Liver (tissue), 9 donors: Measurements from ENCODE around the gene VSTM2L. TPM values are rescaled to one million over a fixed set of nuclear protein-coding genes. Genes with fewer than 3 reads are reported as not detected.

Experiments
- DNase-seq: peaks from one replicate; pipeline ENCODE4 v3.0.0-alpha.2; 2017; ENCODE audit warnings: low spot score
- H3K27ac ChIP-seq, 2 donors: one replicate each; pipeline ENCODE4 v1.7.0; 2013; ENCODE audit warnings: inconsistent platforms in 2 of 2, low read length in 2 of 2, control low read depth in 1 of 2, low read depth in 1 of 2, mild to moderate bottlenecking in 1 of 2
- H3K27me3 ChIP-seq, 4 donors: one replicate each; pipeline versions ENCODE4 v1.6.1 to v1.7.0; 2013; ENCODE audit warnings: low read length in 3 of 4, inconsistent platforms in 1 of 4, mild to moderate bottlenecking in 1 of 4, moderate library complexity in 1 of 4; ENCODE audit not compliant: control insufficient read depth in 4 of 4, insufficient read depth in 4 of 4
- H3K36me3 ChIP-seq, 4 donors: one replicate each; pipeline versions ENCODE4 v1.6.1 to v1.7.0; 2013; ENCODE audit warnings: low read length in 3 of 4, mild to moderate bottlenecking in 3 of 4, low read depth in 1 of 4, moderate library complexity in 1 of 4; ENCODE audit not compliant: control insufficient read depth in 4 of 4, insufficient read depth in 3 of 4
- H3K4me1 ChIP-seq, 4 donors: one replicate each; pipeline versions ENCODE4 v1.6.1 to v1.7.0; 2013; ENCODE audit warnings: low read length in 3 of 4, mild to moderate bottlenecking in 3 of 4, moderate library complexity in 1 of 4; ENCODE audit not compliant: control insufficient read depth in 4 of 4, insufficient read depth in 4 of 4
- H3K4me3 ChIP-seq, 3 donors: one replicate each; pipeline versions ENCODE4 v1.6.1 to v1.7.0; 2013; ENCODE audit warnings: low read length in 3 of 3, control low read depth in 1 of 3, low read depth in 1 of 3, mild to moderate bottlenecking in 1 of 3
- H3K9ac ChIP-seq, 2 donors: one replicate each; pipeline ENCODE4 v1.7.0; 2013; ENCODE audit warnings: low read length in 2 of 2, mild to moderate bottlenecking in 2 of 2, moderate library complexity in 2 of 2, control low read depth in 1 of 2, low read depth in 1 of 2
- H3K9me3 ChIP-seq, 4 donors: one replicate each; pipeline versions ENCODE4 v1.6.1 to v1.7.0; 2013; ENCODE audit warnings: low read length in 3 of 4; ENCODE audit not compliant: control insufficient read depth in 4 of 4
- EGR1 ChIP-seq, 2 donors: IDR thresholded peaks; 2 replicates each; pipeline ENCODE4 v1.6.1; 2016 to 2018; ENCODE audit warnings: antibody characterized with exemption in 2 of 2, low read depth in 2 of 2
- FOXA1 ChIP-seq: IDR thresholded peaks from 2 replicates; pipeline ENCODE4 v1.6.1; 2016; ENCODE audit warnings: antibody characterized with exemption
- FOXA2 ChIP-seq: IDR thresholded peaks from 2 replicates; pipeline ENCODE4 v1.6.1; 2016; ENCODE audit warnings: antibody characterized with exemption
- GABPA ChIP-seq, 2 donors: IDR thresholded peaks in 1 of 2; conservative IDR thresholded peaks in 1 of 2; 2 replicates each; pipeline ENCODE4 v1.6.1; 2016; ENCODE audit warnings: antibody characterized with exemption in 2 of 2, mild to moderate bottlenecking in 1 of 2, moderate library complexity in 1 of 2
- HNF4A ChIP-seq, 2 donors: conservative IDR thresholded peaks; 2 replicates each; pipeline ENCODE4 v1.6.1; 2016; ENCODE audit warnings: antibody characterized with exemption in 2 of 2, mild to moderate bottlenecking in 2 of 2
- HNF4G ChIP-seq: IDR thresholded peaks from 2 replicates; pipeline ENCODE4 v1.6.1; 2016; ENCODE audit warnings: antibody characterized with exemption
- JUND ChIP-seq, 2 donors: IDR thresholded peaks; 2 replicates each; pipeline ENCODE4 v1.6.1; 2016; ENCODE audit warnings: antibody characterized with exemption in 2 of 2
- NR2F2 ChIP-seq: IDR thresholded peaks from 2 replicates; pipeline ENCODE4 v1.6.1; 2016; ENCODE audit warnings: antibody characterized with exemption
- RAD21 ChIP-seq, 2 donors: IDR thresholded peaks; 2 replicates each; pipeline ENCODE4 v1.6.1; 2016; ENCODE audit warnings: antibody characterized with exemption in 2 of 2, mild to moderate bottlenecking in 2 of 2
- RXRA ChIP-seq, 2 donors: IDR thresholded peaks; 2 replicates each; pipeline ENCODE4 v1.6.1; 2017 to 2018; ENCODE audit warnings: antibody characterized with exemption in 2 of 2, mild to moderate bottlenecking in 1 of 2
- SP1 ChIP-seq: IDR thresholded peaks from 2 replicates; pipeline ENCODE4 v1.6.1; 2018; ENCODE audit warnings: antibody characterized with exemption, mild to moderate bottlenecking
- TAF1 ChIP-seq: conservative IDR thresholded peaks from 2 replicates; pipeline ENCODE4 v1.6.1; 2016; ENCODE audit warnings: antibody characterized with exemption, mild to moderate bottlenecking
- YY1 ChIP-seq: IDR thresholded peaks from 2 replicates; pipeline ENCODE4 v1.6.1; 2016; ENCODE audit warnings: antibody characterized with exemption, mild to moderate bottlenecking
- WGBS: extraction: QIAGEN DNeasy Blood & Tissue Kit; methylation state at CpG from one replicate; pipeline ENCODE4 v1.1.7; 2013; 5-methylcytosine and 5-hydroxymethylcytosine counted together
- polyA plus RNA-seq, 2 donors: library from polyadenylated mRNA; stranded (reverse) in 1 of 2; unstranded in 1 of 2; fragments of 200-250 nt in 1 of 2; fragments of >200 nt in 1 of 2; fragmentation: Nextera tagmentation in 1 of 2; extraction: Ambion mirVana in 1 of 2; gene quantifications; one replicate each; pipeline versions ENCODE4 v1.2.1 to v1.2.3, GENCODE V29; 2013 to 2015
- total RNA-seq, 2 donors: library from RNA; depleted of rRNA; stranded (reverse); fragments of >200 nt; gene quantifications; one replicate each; pipeline ENCODE4 v1.2.3, GENCODE V29; 2014
- TF ChIP-seq, protein P1 (sequence below): IDR thresholded peaks from 2 replicates; pipeline ENCODE4 v1.6.1; 2016; ENCODE audit warnings: antibody characterized with exemption, mild to moderate bottlenecking
- TF ChIP-seq, protein P2 (sequence below): IDR thresholded peaks from 2 replicates; pipeline ENCODE4 v1.6.1; 2016; ENCODE audit warnings: antibody characterized with exemption
- TF ChIP-seq, protein P3 (sequence below): IDR thresholded peaks from 2 replicates; pipeline ENCODE4 v1.6.1; 2016; ENCODE audit warnings: antibody characterized with exemption
- TF ChIP-seq, protein P4 (sequence below): IDR thresholded peaks from 2 replicates; pipeline ENCODE4 v1.6.1; 2016; ENCODE audit warnings: antibody characterized with exemption
- TF ChIP-seq, protein P5 (sequence below): fragments of 150-350 bp; IDR thresholded peaks from 2 replicates; pipeline ENCODE4 v1.5.1; 2017; ENCODE audit warnings: improper control_type of control experiment, low read depth, low read length; ENCODE audit not compliant: missing input control
- donor health status: healthy.
- donor health status: healthy.
- donor health status: healthy.
- donor health status: healthy.
- donor health status: healthy.

The VSTM2L gene
- total and polyA plus RNA-seq, 4 donors, result 0.31 to 0.79 (median 0.56) TPM

DNA sequence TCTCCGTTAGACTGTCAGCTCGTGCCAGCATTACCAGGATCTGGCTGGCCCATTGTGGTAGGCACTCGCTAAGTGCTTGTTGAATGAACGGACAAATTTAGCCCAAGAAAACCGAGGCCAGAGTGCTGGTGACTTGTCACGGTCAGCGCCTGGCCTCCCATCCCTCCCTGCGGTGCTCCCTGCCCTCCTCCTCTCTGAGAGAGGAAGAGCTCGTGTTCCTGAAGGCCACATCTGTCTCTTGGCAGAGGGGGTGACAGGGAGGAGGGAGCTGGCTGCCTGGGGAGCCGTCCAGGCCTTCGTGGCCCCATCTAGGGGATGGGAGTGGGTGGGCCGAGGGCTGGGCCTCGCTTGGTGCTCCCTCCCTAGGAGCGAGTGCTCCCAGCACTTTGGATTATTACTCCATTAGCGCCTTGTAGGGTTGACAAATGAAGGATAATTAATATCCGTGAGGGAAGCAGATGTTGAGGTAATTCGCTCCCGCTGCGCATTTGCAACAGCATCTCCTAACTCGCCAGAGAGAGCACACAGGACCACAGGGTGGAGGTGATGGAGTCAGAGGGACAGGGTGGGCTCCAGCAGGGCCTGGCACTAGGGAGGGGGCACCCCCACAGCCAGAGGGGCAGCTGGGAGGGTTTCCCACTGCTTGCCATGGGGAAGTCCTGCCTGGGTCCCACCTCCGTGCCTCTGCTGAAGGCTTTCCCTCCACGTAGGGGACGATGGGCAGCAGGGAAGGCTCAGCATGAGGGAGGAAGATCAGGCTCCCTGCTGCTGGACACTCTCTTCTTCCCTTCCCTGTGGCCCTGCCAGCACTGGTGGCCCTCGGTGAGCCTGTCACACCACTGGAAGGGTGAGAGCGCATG is 37.0 kb downstream of the VSTM2L start:
- Histone ChIP-seq H3K9me3 (no peaks in the 10 kb centered on the region), H3K27me3 (no peaks in the 10 kb centered on the region), H3K4me1 (peaks cover 0 to 2% (median 0%) of the 10 kb centered on the region in 4 donors), H3K9ac (no peak overlapping the region), H3K4me3 (no peak overlapping the region), H3K36me3 (no peaks in the 10 kb centered on the region), H3K27ac (no peak overlapping the region)
- 90% methylated on average over 25 of the region's 25 CpGs for WGBS
- no peak for DNase-seq
- TF ChIP-seq RXRA (IDR thresholded peaks at IDR 0.05) (no peak), HNF4G (no peak), TAF1 (no peak), FOXA2 (no peak), YY1 (no peak), NR2F2 (no peak), GABPA (IDR thresholded peaks at IDR 0.05 in 1 of 2, conservative IDR thresholded peaks at IDR 0.05 in 1 of 2) (no peak), EGR1 (IDR thresholded peaks at IDR 0.05; ENCODE audit: low read depth in 2 of 2) (no peak), RAD21 (IDR thresholded peaks at IDR 0.05) (no peak), JUND (IDR thresholded peaks at IDR 0.05) (no peak)
- TF ChIP-seq, protein P1, sequence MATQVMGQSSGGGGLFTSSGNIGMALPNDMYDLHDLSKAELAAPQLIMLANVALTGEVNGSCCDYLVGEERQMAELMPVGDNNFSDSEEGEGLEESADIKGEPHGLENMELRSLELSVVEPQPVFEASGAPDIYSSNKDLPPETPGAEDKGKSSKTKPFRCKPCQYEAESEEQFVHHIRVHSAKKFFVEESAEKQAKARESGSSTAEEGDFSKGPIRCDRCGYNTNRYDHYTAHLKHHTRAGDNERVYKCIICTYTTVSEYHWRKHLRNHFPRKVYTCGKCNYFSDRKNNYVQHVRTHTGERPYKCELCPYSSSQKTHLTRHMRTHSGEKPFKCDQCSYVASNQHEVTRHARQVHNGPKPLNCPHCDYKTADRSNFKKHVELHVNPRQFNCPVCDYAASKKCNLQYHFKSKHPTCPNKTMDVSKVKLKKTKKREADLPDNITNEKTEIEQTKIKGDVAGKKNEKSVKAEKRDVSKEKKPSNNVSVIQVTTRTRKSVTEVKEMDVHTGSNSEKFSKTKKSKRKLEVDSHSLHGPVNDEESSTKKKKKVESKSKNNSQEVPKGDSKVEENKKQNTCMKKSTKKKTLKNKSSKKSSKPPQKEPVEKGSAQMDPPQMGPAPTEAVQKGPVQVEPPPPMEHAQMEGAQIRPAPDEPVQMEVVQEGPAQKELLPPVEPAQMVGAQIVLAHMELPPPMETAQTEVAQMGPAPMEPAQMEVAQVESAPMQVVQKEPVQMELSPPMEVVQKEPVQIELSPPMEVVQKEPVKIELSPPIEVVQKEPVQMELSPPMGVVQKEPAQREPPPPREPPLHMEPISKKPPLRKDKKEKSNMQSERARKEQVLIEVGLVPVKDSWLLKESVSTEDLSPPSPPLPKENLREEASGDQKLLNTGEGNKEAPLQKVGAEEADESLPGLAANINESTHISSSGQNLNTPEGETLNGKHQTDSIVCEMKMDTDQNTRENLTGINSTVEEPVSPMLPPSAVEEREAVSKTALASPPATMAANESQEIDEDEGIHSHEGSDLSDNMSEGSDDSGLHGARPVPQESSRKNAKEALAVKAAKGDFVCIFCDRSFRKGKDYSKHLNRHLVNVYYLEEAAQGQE, result no peak
- TF ChIP-seq, protein P2, sequence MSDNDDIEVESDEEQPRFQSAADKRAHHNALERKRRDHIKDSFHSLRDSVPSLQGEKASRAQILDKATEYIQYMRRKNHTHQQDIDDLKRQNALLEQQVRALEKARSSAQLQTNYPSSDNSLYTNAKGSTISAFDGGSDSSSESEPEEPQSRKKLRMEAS, result no peak
- TF ChIP-seq, protein P3, sequence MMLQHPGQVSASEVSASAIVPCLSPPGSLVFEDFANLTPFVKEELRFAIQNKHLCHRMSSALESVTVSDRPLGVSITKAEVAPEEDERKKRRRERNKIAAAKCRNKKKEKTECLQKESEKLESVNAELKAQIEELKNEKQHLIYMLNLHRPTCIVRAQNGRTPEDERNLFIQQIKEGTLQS, result no peak

DNA sequence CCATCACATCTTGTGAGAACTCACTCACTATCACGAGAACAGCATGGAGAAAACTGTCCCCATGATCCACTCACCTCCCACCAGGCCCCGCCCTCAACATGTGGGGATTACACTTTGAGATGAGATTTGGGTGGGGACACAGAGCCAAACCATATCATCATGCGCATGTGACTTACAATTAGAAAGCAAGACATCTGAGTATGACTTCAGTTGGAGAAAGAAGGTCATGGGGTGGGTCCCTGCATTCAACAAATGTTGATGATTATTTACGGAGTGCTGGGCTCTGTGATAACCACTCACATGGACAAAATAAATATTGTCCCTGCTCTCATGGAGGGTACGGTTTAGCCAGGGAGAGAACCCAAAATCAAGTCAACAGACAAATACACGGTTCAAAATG is 37.9 kb downstream of the VSTM2L start:
- no peaks in the 10 kb centered on the region for H3K4me1 ChIP-seq
- no peak overlapping the region for H3K4me3 ChIP-seq
- WGBS, result 85% methylated on average over 6 of the region's 6 CpGs
- H3K9me3 ChIP-seq, result no peaks in the 10 kb centered on the region
- DNase-seq, result no peak
- H3K27ac ChIP-seq, result no peak overlapping the region
- H3K36me3 ChIP-seq, result no peaks in the 10 kb centered on the region
- H3K9ac ChIP-seq, result no peak overlapping the region
- H3K27me3 ChIP-seq, result no peaks in the 10 kb centered on the region
- no peak for TF ChIP-seq TAF1
- no peak for TF ChIP-seq RXRA (IDR thresholded peaks at IDR 0.05)
- TF ChIP-seq FOXA2, result no peak
- TF ChIP-seq, protein P3, result no peak
- TF ChIP-seq FOXA1, result no peak
- TF ChIP-seq SP1, result no peak
- TF ChIP-seq, protein P4, sequence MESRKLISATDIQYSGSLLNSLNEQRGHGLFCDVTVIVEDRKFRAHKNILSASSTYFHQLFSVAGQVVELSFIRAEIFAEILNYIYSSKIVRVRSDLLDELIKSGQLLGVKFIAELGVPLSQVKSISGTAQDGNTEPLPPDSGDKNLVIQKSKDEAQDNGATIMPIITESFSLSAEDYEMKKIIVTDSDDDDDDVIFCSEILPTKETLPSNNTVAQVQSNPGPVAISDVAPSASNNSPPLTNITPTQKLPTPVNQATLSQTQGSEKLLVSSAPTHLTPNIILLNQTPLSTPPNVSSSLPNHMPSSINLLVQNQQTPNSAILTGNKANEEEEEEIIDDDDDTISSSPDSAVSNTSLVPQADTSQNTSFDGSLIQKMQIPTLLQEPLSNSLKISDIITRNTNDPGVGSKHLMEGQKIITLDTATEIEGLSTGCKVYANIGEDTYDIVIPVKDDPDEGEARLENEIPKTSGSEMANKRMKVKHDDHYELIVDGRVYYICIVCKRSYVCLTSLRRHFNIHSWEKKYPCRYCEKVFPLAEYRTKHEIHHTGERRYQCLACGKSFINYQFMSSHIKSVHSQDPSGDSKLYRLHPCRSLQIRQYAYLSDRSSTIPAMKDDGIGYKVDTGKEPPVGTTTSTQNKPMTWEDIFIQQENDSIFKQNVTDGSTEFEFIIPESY, result no peak
- TF ChIP-seq, protein P5, sequence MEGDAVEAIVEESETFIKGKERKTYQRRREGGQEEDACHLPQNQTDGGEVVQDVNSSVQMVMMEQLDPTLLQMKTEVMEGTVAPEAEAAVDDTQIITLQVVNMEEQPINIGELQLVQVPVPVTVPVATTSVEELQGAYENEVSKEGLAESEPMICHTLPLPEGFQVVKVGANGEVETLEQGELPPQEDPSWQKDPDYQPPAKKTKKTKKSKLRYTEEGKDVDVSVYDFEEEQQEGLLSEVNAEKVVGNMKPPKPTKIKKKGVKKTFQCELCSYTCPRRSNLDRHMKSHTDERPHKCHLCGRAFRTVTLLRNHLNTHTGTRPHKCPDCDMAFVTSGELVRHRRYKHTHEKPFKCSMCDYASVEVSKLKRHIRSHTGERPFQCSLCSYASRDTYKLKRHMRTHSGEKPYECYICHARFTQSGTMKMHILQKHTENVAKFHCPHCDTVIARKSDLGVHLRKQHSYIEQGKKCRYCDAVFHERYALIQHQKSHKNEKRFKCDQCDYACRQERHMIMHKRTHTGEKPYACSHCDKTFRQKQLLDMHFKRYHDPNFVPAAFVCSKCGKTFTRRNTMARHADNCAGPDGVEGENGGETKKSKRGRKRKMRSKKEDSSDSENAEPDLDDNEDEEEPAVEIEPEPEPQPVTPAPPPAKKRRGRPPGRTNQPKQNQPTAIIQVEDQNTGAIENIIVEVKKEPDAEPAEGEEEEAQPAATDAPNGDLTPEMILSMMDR, result no peak
- no peak for TF ChIP-seq HNF4G
- TF ChIP-seq GABPA (IDR thresholded peaks at IDR 0.05 in 1 of 2, conservative IDR thresholded peaks at IDR 0.05 in 1 of 2), result no peak
- no peak for TF ChIP-seq RAD21 (IDR thresholded peaks at IDR 0.05)
- no peak for TF ChIP-seq JUND (IDR thresholded peaks at IDR 0.05)
- no peak for TF ChIP-seq HNF4A (conservative IDR thresholded peaks at IDR 0.05)
- TF ChIP-seq, protein P2, result no peak
- TF ChIP-seq, protein P1, result no peak
- TF ChIP-seq NR2F2, result no peak
- TF ChIP-seq YY1, result no peak
